ENCODE data around the gene NUDT8. TPM values are rescaled to one million over a fixed set of nuclear protein-coding genes. Genes with fewer than 3 reads are reported as not detected.

NUDT8 gene
- total and polyA plus RNA-seq, 7 donors = 19.0 to 52.2 (median 34.8) TPM

DNA sequence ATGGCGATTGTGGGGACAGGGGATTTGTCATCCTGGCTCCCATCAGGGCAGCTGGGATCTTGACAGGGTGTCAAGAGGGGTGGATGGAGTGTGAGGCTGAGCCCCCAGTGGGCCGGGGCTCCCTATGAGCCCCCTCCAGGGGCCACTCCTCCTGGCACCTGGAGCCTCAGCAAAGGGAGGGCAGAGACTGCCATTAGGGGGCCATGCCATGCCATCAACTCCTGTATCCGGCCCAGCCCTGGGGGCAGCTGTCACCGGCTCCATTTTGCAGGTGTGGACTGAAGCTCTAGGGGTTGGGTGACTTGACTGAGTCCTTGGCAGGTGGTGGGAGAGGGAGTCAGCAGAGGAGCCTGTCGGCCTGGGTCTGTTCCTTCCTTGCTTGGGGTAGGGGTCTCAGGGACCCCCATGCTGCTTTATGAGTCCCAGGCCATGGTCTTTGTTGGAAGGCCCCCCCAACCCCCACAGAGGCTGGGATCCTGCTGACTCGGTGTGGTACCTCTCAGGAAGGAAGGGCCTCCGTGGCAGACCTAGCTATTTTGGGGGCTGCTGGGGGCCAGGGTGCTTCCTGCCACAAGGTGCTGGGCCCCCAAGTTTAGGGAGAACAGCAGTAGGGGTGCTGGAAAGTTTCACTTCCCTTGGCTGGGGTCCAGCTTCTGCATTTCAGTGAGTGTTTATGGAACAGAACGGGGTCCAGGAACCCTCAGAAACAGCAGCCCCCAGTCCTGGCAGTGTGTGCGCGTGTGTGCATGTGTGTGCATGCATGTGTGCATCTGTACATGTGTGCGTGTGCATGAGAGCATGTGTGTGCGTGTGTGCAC lies 19.3 kb upstream of the NUDT8 start:
- peaks cover 0 to 24% (median 6%) of the 10 kb centered on the region in 3 donors for H3K27me3 ChIP-seq (ENCODE audit: insufficient read depth in 3 of 3, low read length in 2 of 3)
- no peak for DNase-seq
- 69 to 73% (median 69%) methylated on average over 12 of the region's 12 CpGs for WGBS, 3 donors

DNA sequence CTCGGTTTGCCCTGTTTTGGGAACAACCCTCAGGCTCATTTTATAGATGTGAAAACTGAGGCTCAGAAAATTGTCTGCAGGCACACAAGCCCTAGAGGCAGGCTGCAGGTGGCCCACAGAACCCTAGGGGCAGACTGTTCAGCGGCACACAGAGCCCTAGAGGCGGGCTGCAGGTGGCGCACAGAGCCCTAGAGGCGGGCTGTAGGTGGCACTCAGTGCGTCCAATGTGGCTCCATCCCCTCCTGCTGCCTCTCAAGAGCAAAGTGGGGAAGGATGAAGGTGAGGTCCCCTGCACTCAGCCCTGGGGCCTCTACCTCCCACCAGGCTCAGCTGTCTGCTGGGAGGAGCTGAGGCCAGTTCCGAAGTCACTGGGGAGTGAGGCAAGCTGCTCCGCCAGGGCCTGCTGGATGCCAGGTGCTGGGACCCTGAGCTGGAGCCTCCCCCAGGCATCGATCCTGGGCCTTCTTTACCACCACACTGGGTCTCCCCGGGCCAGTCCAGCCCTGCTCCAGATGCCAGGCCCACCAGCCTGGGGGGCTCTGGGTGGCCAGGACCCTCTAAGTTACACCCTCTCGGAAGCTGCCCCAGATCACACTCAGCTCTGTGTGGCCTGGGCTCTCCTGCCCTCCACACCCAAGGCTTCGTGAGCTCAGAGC lies 18.5 kb upstream of the NUDT8 start:
- WGBS, 3 donors = 56 to 72% (median 62%) methylated on average over 12 of the region's 12 CpGs
- no peak for ATAC-seq
- Histone ChIP-seq H3K36me3 (ENCODE audit: insufficient read depth in 1 of 2, low read depth in 1 of 2) (no peaks in the 10 kb centered on the region), H3K27me3 (ENCODE audit: insufficient read depth in 3 of 3, low read length in 2 of 3) (peaks cover 0 to 24% (median 6%) of the 10 kb centered on the region in 3 donors), H3K4me3 (no peak overlapping the region), H3K27ac (no peak overlapping the region), H3K4me1 (no peaks in the 10 kb centered on the region), H3K9me3 (no peaks in the 10 kb centered on the region)
- intact Hi-C loops (cut with DNase I) = no loop called here
- TF ChIP-seq, protein P1, sequence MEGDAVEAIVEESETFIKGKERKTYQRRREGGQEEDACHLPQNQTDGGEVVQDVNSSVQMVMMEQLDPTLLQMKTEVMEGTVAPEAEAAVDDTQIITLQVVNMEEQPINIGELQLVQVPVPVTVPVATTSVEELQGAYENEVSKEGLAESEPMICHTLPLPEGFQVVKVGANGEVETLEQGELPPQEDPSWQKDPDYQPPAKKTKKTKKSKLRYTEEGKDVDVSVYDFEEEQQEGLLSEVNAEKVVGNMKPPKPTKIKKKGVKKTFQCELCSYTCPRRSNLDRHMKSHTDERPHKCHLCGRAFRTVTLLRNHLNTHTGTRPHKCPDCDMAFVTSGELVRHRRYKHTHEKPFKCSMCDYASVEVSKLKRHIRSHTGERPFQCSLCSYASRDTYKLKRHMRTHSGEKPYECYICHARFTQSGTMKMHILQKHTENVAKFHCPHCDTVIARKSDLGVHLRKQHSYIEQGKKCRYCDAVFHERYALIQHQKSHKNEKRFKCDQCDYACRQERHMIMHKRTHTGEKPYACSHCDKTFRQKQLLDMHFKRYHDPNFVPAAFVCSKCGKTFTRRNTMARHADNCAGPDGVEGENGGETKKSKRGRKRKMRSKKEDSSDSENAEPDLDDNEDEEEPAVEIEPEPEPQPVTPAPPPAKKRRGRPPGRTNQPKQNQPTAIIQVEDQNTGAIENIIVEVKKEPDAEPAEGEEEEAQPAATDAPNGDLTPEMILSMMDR (IDR thresholded peaks at IDR 0.05) = no peak
- no peak for DNase-seq

More for the DNA sequence above, 19.3 kb upstream of the NUDT8 start:
- Histone ChIP-seq H3K36me3 (ENCODE audit: insufficient read depth in 1 of 2, low read depth in 1 of 2) (no peaks in the 10 kb centered on the region), H3K4me3 (no peak overlapping the region), H3K4me1 (no peaks in the 10 kb centered on the region), H3K27ac (no peak overlapping the region), H3K9me3 (no peaks in the 10 kb centered on the region)
- intact Hi-C loops (cut with DNase I) = no loop called here
- no peak for ATAC-seq
- TF ChIP-seq, protein P1 (IDR thresholded peaks at IDR 0.05) = no peak

DNA sequence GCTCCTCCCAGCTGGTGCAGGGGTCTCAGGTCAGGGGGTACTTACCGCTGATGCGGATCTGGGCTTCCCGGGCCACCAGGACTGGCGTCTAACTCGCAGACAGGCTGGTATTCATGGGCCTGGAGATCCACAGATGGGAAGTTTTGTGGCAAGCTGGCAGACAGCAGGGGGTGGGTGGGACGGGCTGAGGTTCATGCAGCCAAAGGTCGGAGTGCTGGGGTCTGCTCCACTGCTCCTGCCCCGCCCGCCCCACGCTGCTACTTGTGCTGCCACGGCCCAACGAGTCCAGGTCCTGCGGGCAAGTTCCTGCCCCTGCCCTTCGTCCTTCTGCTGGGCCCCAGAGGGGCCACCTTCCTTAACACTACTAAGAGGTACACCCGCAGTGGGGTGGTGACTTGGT lies 17.7 kb upstream of the NUDT8 start:
- H3K4me1 ChIP-seq = no peaks in the 10 kb centered on the region
- intact Hi-C loops (cut with DNase I) = no loop called here

DNA sequence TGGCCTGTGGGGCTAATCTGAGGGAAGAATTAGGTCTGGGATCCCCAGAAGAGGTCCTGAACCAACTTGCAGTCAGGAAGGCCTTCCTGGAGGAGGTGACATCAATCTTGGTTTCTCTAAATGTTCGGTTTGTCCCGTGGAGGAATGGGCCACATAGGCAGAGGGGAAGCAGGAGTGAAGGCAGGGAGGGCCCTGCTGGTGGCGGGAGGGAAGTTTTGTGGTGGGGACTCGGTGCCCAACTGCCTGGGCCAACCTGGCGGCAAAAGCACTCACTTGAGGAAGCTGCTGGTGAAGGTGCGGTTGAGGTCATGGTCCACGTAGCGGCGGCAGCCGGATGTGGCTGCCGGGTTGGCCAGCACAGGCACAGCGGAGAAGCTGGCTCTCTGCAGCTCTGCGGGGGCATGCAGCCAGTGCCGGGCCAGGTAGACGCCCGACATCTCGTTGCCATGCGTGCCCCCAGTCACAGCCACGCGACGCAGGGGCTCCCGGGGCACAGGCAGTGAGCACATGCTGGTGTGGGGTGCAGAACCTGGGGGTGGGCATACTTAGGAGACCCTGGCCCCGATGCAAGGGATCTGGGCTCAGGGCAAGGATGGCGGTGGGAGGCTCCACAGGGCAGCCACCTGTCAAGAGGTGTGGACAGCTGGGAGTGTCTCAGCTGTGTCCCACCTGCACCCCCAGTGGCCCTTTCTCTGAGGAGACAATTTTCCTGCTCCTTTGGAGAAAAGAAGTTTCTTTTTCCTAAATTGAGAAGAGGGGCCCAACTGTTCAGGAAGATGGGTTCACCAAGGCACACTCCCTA lies 17.0 kb upstream of the NUDT8 start:
- intact Hi-C loops (cut with DNase I) = no loop called here
- WGBS, 3 donors = 79 to 87% (median 80%) methylated on average over 22 to 24 of the region's 24 CpGs

More for the DNA sequence above, 17.7 kb upstream of the NUDT8 start:
- Histone ChIP-seq H3K27me3 (ENCODE audit: insufficient read depth in 3 of 3, low read length in 2 of 3) (peaks cover 0 to 26% (median 6%) of the 10 kb centered on the region in 3 donors), H3K4me3 (no peak overlapping the region), H3K9me3 (no peaks in the 10 kb centered on the region), H3K27ac (no peak overlapping the region), H3K36me3 (ENCODE audit: insufficient read depth in 1 of 2, low read depth in 1 of 2) (no peaks in the 10 kb centered on the region)
- DNase-seq (no peak), ATAC-seq (no peak)
- TF ChIP-seq, protein P1 (IDR thresholded peaks at IDR 0.05) = no peak
- 58 to 70% (median 66%) methylated on average over 15 of the region's 15 CpGs for WGBS, 3 donors

More for the DNA sequence above, 17.0 kb upstream of the NUDT8 start:
- TF ChIP-seq, protein P1 (IDR thresholded peaks at IDR 0.05) = no peak
- H3K36me3 ChIP-seq (ENCODE audit: insufficient read depth in 1 of 2, low read depth in 1 of 2) = no peaks in the 10 kb centered on the region
- no peak for DNase-seq
- peaks cover 0 to 32% (median 6%) of the 10 kb centered on the region in 3 donors for H3K27me3 ChIP-seq (ENCODE audit: insufficient read depth in 3 of 3, low read length in 2 of 3)
- no peak overlapping the region for H3K27ac ChIP-seq
- H3K9me3 ChIP-seq = no peaks in the 10 kb centered on the region
- no peak for ATAC-seq
- H3K4me1 ChIP-seq = no peaks in the 10 kb centered on the region
- H3K4me3 ChIP-seq = no peak overlapping the region
